ENCODE results near the gene DTNB. TPM values are rescaled to one million over a fixed set of nuclear protein-coding genes. Genes with fewer than 3 reads are reported as not detected.
A peak's percentile ranks its signal among the peaks of the same experiment; 100 is the strongest.

DTNB gene
- total RNA-seq, 1 experiment from 2014 or later, result 25.1 TPM

DNA sequence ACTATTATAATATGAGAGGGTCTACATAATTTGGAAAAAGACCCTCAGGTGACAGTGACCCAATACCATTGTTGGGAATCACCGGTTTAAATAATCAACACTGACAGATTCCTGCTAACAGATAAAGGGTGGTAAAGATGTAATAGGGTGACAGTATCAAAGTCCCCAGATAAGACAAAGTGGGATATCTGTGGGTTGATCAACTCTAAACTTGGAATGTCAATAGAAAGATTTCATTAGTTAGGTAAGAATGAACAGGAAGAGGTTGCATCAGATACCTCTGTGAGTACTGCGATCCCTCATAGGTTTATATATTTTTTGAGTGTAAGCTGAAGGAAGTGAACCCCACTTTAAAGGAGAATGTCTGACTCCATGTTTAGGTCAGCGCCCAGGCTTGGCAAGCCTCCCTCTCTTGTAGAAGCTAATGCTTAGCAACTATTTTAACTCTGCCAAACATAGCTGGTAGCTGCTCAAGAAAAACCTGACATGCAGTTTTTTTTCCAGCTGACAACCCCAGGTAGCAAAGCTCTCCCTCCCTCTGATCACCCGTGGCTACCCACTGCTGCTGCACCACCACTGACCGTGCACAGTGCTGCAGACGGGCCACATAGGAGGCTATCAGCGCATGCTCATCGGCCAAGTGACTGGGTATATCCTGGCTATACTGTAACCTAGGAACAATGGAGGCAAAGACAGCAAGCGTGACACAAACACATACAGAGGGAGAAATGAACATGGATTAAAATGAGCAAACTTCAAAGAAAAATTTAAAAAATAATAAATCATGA, 218.4 kb downstream of the DTNB start:
- Histone ChIP-seq H3K4me3 (no peak overlapping the region), H3K9me3 (replicated peaks) (no peaks in the 10 kb centered on the region), H3K27me3 (no peaks in the 10 kb centered on the region), H3K4me1 (no peaks in the 10 kb centered on the region), H3K27ac (no peak overlapping the region), H3K36me3 (peaks cover 6% of the 10 kb centered on the region)
- DNase-seq, result no peak

GRCh38 chr2:25453199-25453905, 220.0 kb downstream of the DTNB start:
- DNase-seq, result no peak
- H3K9me3 ChIP-seq (replicated peaks), result no peaks in the 10 kb centered on the region
- H3K27ac ChIP-seq, result no peak overlapping the region
- no peaks in the 10 kb centered on the region for H3K27me3 ChIP-seq
- no peak overlapping the region for H3K4me3 ChIP-seq
- H3K36me3 ChIP-seq, result peaks cover 7% of the 10 kb centered on the region
- H3K4me1 ChIP-seq, result no peaks in the 10 kb centered on the region

- no peak for DNase-seq
Observed at GRCh38 chr2:25448808-25449207, 224.6 kb downstream of the DTNB start.

GRCh38 chr2:25447018-25447417, 226.4 kb downstream of the DTNB start:
- H3K4me3 ChIP-seq, result no peak overlapping the region
- no peaks in the 10 kb centered on the region for H3K9me3 ChIP-seq (replicated peaks)
- H3K4me1 ChIP-seq, result no peaks in the 10 kb centered on the region
- no peak overlapping the region for H3K27ac ChIP-seq
- DNase-seq, result no peak
- no peaks in the 10 kb centered on the region for H3K27me3 ChIP-seq
- peaks cover 11% of the 10 kb centered on the region for H3K36me3 ChIP-seq

More at GRCh38 chr2:25448808-25449207, 224.6 kb downstream of the DTNB start:
- no peaks in the 10 kb centered on the region for H3K27me3 ChIP-seq
- no peaks in the 10 kb centered on the region for H3K4me1 ChIP-seq
- H3K27ac ChIP-seq, result no peak overlapping the region
- no peak overlapping the region for H3K4me3 ChIP-seq
- no peaks in the 10 kb centered on the region for H3K9me3 ChIP-seq (replicated peaks)
- H3K36me3 ChIP-seq, result peaks cover 11% of the 10 kb centered on the region

DNA sequence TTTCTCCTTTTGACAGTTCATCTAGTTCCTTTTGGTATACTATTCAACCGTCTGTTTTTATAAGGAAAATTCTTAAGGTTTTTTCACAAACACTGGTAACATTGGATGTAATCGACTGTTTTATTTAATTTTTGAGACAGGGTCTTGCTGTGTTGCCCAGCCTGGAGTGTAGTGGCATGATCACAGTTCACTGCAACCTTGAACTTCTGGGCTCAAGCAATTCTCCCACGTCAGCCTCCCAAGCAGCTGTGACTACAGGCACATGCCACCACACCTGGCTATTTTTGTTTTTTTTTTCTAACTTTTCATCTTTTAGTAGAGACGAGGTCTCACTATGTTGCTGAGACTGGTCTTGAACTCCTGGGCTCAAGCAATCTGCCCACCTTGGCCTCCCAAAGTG, 227.3 kb downstream of the DTNB start:
- H3K4me3 ChIP-seq, result no peak overlapping the region
- H3K9me3 ChIP-seq (replicated peaks), result no peaks in the 10 kb centered on the region
- peaks cover 11% of the 10 kb centered on the region for H3K36me3 ChIP-seq
- no peak overlapping the region for H3K27ac ChIP-seq
- H3K4me1 ChIP-seq, result no peaks in the 10 kb centered on the region
- no peak for DNase-seq
- H3K27me3 ChIP-seq, result no peaks in the 10 kb centered on the region

DNA sequence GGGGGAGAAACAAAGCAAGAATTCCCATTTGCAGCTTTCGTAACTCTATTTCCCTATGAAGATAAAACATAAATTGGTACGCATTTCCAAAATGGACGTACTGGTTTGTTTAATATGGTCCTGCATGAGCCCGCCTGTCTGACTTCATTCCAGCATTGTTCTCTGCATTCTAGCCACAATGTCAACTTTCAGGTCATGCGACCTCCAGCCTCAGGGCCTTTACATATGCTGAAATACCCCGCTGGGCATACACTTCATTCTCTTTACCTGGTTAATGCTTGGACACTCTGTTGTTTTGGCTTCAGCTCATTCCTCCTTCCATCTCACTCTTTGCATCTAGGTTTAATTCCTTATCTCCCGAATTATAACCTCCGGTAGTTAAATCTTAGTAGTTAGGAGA, 227.9 kb downstream of the DTNB start:
- no peaks in the 10 kb centered on the region for H3K4me1 ChIP-seq
- no peak overlapping the region for H3K4me3 ChIP-seq
- no peak overlapping the region for H3K27ac ChIP-seq
- DNase-seq, result no peak
- H3K9me3 ChIP-seq (replicated peaks), result no peaks in the 10 kb centered on the region
- no peaks in the 10 kb centered on the region for H3K27me3 ChIP-seq
- peaks cover 9% of the 10 kb centered on the region for H3K36me3 ChIP-seq

DNA sequence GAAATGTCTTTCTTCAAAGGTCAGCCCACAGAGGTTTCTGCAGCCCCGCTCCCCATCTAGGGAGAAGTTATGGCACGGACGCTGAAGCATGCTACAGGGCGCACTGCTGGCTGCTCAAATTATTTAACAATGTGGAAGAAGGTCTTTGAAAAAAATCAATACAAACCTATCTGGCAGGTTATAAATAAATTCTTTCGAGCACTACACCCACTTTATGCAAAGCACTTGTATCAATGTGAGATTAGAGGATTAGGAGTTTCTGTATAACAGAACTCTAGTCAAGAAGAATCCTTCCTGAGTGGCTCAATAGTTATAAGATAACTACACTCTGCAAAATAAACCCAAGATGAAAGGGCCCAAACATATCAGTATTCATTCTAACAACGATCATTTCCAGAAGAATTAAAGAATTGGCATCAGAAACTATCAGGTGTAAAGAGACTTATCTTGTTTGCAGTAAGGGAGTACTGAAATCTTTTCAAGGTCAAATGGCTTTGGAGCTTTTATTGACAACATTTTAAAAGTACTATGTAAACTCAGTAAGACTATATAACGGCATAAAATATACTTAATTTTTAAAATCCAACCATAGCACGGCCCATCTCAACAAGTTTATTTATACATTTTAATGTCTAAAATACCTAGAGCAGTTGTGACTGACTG, 228.6 kb downstream of the DTNB start:
- no peaks in the 10 kb centered on the region for H3K4me1 ChIP-seq

DNA sequence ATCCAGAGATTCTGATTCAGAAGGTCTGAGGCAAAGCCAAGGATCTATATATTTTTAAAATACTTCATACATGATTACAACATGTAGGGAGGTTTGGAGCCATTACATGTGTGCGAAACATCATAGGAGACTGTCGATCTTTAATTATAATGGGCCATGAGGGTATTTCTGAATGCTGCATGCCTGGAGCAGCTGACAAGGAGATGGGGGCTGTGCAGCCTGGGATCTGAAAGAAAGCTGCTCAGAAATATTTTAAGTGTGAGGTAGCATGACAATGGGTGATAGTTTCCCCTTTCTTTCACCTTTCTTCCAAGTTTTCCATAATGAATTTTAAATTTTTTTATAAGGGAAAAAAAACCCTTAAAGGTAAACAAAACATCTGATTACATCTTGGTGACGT, 229.6 kb downstream of the DTNB start:
- no peaks in the 10 kb centered on the region for H3K4me1 ChIP-seq
- DNase-seq, result no peak

More for the DNA sequence above, 228.6 kb downstream of the DTNB start:
- DNase-seq, result no peak
- Histone ChIP-seq H3K4me3 (no peak overlapping the region), H3K27me3 (no peaks in the 10 kb centered on the region), H3K9me3 (replicated peaks) (no peaks in the 10 kb centered on the region), H3K27ac (no peak overlapping the region), H3K36me3 (peaks cover 4% of the 10 kb centered on the region; the same call in 1 of the 2 replicates)

GRCh38 chr2:25441353-25441752, 232.0 kb downstream of the DTNB start:
- no peak for DNase-seq
- Histone ChIP-seq H3K27me3 (no peaks in the 10 kb centered on the region), H3K4me1 (no peaks in the 10 kb centered on the region), H3K27ac (no peak overlapping the region), H3K36me3 (0 out of 2 replicates have a peak, but pooled peaks cover 2% of the 10 kb centered on the region), H3K4me3 (no peak overlapping the region), H3K9me3 (replicated peaks) (no peaks in the 10 kb centered on the region)

More for the DNA sequence above, 229.6 kb downstream of the DTNB start:
- H3K36me3 ChIP-seq, result peaks cover 4% of the 10 kb centered on the region; the same call in 1 of the 2 replicates
- no peaks in the 10 kb centered on the region for H3K9me3 ChIP-seq (replicated peaks)
- no peak overlapping the region for H3K4me3 ChIP-seq
- H3K27ac ChIP-seq, result no peak overlapping the region
- no peaks in the 10 kb centered on the region for H3K27me3 ChIP-seq

DNA sequence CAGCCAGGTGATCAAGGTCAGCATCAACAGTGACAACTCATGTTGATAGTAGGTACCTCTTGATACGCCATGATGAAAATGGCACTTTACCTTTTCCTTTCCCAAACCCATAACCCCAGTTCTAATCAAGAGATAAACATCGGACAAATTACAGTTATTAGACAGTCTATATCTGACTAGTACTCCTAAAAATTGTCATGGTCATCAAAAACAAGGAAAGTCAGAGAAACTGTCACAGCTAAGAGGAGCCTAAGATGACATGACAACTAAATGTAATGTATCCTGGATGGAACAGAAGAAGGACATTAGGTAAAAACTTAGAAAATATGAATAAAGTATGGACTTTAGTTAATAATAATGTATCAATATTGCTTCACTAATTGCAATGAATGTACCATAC, 234.6 kb downstream of the DTNB start:
- DNase-seq, result no peak
- Histone ChIP-seq H3K27ac (no peak overlapping the region), H3K27me3 (no peaks in the 10 kb centered on the region), H3K9me3 (replicated peaks) (no peaks in the 10 kb centered on the region), H3K36me3 (no peaks in the 10 kb centered on the region; the same call in 1 of the 2 replicates), H3K4me1 (no peaks in the 10 kb centered on the region), H3K4me3 (no peak overlapping the region)

GRCh38 chr2:25437881-25438662, 235.3 kb downstream of the DTNB start:
- Histone ChIP-seq H3K4me3 (no peak overlapping the region), H3K9me3 (replicated peaks) (no peaks in the 10 kb centered on the region), H3K27ac (no peak overlapping the region), H3K36me3 (no peaks in the 10 kb centered on the region; the same call in 1 of the 2 replicates), H3K27me3 (no peaks in the 10 kb centered on the region), H3K4me1 (no peaks in the 10 kb centered on the region)
- DNase-seq, result no peak

DNA sequence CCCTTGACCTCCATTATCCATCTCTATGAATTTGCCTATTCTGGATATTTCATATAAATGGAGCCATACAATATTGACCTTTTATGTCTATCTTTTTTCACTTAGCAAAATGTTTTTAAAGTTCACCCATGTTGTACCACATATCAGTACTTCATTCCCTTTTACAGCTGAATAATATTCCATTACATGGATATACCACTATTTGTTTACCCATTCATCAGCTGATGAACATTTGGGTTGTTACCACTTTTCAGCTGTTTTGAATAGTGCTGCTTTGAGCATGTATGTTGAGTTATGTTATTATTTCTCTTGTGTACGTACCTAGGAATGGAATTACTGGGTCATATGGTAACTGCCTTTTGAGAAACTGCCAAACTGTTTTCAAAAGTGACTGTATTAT, 238.0 kb downstream of the DTNB start:
- Histone ChIP-seq H3K4me1 (peaks cover 13% of the 10 kb centered on the region), H3K27me3 (no peaks in the 10 kb centered on the region), H3K4me3 (no peak overlapping the region), H3K9me3 (replicated peaks) (no peaks in the 10 kb centered on the region), H3K36me3 (no peaks in the 10 kb centered on the region; the same call in 1 of the 2 replicates), H3K27ac (no peak overlapping the region)
- no peak for DNase-seq

DNA sequence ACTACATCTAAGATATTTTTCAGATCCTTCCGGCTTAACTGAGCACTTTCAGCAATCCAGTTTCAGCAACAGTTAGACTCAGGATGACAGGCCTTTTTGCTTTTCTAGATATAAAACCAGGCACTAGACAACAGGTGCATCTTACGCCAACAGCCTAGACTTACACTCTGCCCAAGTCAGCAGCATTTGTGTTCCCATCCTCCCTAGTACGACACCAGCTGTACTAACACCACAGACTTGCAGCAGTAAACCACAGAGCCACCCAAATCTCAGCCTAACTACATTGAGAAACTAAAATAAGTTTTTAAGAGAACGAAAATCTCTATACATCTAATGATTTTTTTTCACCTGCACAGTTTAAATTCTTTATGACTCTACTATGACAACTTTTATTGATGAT, 241.8 kb downstream of the DTNB start:
- no peaks in the 10 kb centered on the region for H3K27me3 ChIP-seq
- H3K4me3 ChIP-seq, result no peak overlapping the region
- DNase-seq, result peak; percentile 53 to 78
- no peak overlapping the region for H3K27ac ChIP-seq
- no peaks in the 10 kb centered on the region; the same call in 1 of the 2 replicates for H3K36me3 ChIP-seq
- H3K9me3 ChIP-seq (replicated peaks), result no peaks in the 10 kb centered on the region
- H3K4me1 ChIP-seq, result peaks cover 13% of the 10 kb centered on the region

- H3K36me3 ChIP-seq, result no peaks in the 10 kb centered on the region; the same call in 1 of the 2 replicates
- no peak overlapping the region for H3K27ac ChIP-seq
- DNase-seq, result no peak
- H3K4me3 ChIP-seq, result no peak overlapping the region
- H3K27me3 ChIP-seq, result no peaks in the 10 kb centered on the region
- peaks cover 13% of the 10 kb centered on the region for H3K4me1 ChIP-seq
- H3K9me3 ChIP-seq (replicated peaks), result no peaks in the 10 kb centered on the region
Observed at GRCh38 chr2:25430556-25430955, 242.8 kb downstream of the DTNB start.

Data from SJCRH30 (cell line).